NCI-H526 treated with DMSO at 0.1 percent for 48 hours (cell line): ENCODE data around the gene TXNDC2.

Experiments
- DNase-seq: peaks from one replicate; lab custom pipeline; 2025; lab: John Stamatoyannopoulos, UW

Gene TXNDC2

DNA sequence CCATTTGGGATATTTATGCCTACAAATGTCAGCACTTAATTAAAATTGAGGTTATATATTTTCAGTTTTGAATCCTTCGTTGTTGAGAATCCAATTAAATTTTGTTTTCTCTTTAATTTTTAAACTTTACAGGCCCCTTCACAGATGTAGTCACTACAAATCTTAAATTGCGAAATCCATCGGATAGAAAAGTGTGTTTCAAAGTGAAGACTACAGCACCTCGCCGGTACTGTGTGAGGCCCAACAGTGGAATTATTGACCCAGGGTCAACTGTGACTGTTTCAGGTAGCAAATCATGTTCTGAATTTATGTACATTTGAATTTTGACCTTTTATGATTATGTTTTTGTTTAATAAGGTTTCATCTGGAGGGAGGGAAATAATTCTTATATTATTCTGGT is 45.9 kb downstream of the TXNDC2 start:
- DNase-seq, result no peak

GRCh38 chr18:9933865-9934264 is 48.1 kb downstream of the TXNDC2 start:
- DNase-seq, result no peak

DNA sequence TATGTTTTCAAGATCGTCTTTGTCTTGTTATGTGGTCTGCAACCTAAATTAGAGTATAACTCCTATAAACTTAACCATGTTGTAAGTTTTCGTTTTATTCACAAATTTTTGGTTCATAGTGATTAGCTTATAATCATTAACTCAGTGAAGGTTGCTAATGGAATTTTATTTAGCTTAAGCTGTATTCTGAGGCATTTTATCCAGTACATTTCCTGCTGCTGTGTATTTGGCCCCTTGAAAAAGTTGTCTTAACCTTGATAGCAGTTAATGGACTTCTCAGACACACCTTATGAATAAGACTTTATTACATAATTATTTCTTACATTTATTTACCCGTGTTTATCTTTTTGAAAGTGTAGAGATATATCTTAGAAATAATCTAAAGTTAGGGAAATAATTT is 48.5 kb downstream of the TXNDC2 start:
- no peak for DNase-seq
